ENCODE results near the gene INSIG2.

INSIG2 gene

DNA sequence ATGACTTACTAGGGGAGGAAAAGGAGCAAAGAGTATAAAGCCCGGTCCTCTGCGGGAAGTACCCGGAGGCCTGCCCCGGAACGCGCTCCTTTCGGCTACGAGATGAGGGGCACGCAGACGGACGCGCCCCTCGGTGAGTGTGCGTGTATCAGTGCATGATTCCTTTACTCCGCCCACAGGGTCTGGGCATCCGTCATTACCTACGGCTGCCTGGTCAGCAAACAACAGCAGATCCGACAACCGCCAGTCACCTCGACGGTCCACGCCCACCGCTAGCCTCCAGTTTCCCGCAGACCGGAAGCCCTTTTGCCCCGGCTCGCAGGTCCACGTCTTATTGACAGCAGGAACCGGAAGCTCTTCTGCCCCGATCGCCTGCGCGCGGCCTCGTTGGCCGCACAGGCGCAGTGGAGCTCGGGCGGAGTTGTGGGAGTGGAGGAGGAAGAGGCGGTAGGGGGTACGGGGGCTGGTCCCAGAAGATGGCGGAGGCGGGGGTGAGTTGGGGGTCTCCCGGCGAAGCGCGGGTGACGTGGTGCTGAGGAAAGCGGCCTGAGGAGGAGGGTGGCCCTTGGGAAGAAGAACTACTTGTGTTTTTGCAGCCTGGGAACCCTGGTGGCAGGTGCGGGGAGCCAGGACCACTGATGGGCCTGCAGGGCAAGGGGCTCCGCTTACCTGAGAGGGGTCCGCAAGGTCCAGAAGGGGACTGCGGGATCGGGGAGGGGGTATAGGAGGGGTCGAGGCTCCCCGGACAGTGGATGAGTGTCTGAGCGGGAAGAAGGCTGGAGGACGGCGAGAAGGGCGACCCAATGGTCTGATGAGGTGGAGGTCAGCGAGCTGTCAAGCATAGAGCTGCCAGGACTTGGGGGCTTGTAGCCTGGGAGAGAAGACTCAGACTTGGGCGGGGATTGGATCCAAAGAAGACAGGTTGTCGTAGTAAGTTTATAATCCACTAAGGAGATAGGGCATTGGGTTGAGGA is at the start of gene INSIG2:
Gene INSIG2 (plus strand): TSS at position 421 of the 974 bp plus-strand sequence. CDS start 8,086 bp downstream, outside the sequence.
- DNase-seq (ENCODE audit: low spot score): peak; percentile 92

DNA sequence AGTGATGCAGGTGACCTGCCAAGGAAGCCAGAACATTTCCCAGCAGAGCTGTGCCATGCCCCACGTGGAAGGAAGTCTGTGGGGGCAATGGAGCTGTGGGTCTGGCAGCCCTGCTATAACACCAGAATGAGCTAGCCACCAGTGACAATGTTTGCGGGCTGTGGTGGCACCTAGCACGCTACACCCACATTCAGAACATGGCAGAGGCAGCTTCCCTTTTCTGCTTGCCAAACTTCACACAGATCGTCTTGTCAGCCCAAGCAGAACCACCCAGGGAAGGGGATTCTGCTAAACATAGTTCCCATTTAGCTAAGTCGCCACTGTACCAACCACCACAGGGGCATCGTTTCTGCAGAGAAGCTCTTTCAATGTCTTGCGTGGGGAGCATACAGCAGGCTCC is 47.4 kb upstream of the INSIG2 start:
- no peak for DNase-seq (ENCODE audit: low spot score)

DNA sequence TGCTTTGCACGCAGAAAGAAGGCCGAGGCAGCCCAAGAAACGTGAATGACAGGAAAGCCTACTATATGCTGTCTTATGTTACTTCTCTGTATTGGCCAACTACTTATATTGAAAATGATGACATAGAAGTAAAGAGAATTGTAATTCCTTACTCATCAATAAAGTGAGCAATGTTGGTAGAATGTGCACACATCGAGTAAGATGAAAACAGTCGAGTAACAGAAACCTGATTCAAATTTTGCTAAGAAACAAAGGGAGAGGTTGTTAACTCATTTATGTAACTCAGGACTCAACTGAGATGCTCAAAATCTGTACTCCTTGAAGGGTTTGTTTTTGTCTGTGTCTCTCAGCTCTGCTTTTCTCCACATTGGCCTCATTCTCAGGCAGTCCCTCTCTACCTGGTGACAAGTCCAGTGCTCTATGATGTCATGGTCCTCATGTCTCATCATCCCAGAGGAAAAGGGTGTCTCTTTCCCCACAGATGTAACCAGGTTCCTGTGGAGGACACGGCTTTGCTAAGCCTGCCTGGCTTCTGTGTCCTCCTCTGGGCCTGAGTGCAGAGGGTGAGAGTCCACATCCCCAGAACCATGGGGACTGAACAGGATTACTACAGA is 44.1 kb upstream of the INSIG2 start:
- no peak for DNase-seq (ENCODE audit: low spot score)

DNA sequence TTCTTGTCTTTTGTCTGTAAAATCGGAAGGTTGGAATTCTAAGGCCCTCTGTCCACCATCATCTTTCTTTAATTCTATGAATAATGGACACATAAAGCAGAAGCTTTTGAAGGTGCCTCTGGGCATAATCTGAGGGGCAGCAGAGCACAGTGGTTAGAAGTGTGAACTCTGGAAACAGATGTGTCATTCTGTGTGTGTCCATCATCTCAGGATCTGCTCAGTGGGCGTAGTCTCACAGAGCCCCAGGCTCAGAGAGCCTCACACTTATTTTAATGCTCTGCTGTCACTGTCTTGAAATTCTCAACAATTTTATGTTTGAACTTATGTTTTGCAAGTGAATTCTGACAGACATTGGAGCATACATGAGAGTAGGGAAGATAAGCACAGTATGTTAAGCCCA is 43.4 kb upstream of the INSIG2 start:
- DNase-seq (ENCODE audit: low spot score): no peak

DNA sequence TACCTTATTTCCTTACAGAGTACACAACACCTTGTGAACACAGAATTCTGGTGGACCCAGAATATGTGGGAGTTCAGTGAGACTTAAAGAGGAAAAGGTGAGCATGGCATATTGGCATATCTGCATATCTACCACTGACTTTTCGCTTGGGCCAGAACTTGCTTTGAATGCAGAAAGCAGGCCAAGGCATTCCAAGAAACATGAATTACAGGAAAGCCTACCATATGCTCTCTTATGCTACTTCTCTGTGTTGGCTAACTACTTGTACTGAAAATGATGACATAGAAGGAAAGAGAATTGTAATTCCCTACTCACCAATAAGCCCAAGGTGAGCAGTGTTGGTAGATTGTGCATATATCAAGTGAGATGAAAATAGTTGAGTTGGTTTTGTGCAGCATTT is 43.0 kb upstream of the INSIG2 start:
- DNase-seq (ENCODE audit: low spot score): no peak

DNA sequence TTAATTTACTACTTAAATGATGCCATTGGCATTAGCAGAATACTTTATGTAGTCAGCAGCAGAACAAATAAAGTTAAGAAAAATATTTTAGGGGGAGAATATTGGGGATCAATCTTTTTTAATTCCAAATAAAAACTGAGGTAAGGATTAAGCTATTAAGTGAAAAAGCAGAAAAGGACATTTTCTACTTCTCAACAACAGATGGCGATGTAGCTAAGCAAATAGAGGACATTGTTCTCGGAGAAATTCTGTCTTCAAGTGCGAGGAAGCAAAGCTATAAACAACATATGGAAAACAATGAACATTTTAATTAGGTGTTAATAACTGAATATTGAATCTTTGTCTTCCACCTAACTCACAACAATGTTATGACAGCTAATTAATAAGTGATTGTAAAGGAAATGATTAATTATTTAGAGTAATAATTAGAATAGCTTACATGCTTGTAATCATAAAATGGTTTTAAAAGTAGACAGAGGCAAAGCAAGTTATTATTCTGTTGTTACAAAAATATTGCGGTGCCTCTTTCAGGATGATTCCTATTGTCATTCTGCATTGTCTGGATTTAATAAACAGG is 41.5 kb upstream of the INSIG2 start:
- peak; percentile 19 for DNase-seq (ENCODE audit: low spot score)

DNA sequence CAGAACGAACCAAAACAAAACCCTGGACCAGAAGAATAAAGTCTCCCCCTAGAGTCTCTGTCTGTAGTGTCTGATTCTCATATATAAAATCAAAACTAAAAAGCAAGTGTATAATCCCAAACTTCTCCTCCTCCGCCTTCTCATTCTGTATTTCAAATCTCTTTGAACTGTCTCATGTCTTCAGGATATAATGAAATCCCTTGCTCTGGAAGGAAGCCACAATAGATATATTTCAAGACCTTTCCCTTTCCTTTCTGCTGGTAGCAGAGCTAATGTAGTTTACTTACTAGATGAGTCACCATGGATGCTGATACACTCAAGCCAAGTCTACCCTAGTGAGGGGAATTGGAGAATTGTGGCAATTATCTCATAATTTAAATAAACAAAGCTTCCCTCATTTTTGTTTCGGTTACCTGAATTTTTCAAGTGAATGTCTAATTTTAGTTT is 40.9 kb upstream of the INSIG2 start:
- DNase-seq (ENCODE audit: low spot score): no peak

DNA sequence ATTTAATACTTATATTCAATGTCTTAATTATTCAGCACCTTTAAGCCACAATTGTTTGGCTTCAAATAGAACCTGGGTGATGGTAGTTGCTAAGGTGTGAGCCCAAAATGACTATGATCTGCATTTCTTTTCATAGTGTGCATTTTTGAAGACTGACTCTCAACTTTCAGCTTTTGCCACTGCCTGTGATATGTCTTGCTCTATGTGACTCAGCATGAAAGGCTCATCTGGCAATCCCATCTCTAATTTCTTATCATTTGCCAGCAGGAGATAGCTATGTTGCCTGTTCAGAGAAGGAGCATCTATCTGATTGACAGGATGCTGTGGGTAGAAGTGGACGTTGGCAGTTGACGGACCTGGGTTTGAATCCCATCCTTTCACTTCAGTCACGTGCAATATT is 39.9 kb upstream of the INSIG2 start:
- no peak for DNase-seq (ENCODE audit: low spot score)

DNA sequence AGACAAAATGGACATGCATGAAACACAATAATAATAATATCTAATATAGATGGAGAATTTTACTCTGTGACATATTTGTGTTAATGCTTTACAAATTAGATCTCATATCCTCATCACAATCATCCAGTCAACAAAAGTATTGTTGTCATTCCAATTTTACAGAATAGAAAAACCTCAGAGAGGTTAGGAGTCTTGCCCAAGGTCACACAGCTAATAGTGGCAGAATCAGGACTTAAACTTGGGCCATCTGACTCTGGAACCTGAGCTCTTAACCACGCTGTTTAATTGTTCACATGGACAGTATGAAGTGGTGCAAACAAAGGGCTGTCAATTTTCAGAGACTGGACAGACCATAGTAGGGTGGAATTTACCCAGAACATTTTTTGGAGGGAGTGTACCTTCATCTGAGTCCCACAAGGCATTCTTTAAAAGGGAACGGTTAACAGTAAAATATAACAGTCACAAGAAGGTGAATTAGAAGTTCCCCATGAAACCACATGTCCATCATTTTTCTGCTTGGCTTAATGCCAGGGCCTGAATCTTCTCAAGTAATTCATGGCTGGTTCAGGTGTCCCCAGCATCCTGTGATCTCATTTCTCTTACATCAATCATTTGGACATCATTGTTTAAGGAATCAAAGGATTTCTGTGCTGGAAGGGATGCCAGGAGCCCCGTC is 39.0 kb upstream of the INSIG2 start:
- DNase-seq (ENCODE audit: low spot score): no peak

DNA sequence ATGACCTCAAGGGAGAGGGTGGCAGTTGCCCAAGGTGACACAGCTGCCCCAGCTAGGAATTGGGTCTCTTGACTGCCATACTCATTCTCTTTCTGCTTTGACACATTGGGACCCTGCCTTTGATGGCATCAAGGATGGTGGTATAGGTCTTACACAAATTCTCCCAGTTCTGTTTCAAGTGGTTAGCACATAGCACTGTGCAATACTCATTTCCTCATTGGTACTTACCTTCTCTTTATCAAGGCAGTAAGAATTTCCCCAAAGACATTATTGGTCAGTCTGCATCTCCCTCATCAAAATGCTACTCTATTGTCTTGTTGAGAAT is 38.5 kb upstream of the INSIG2 start:
- DNase-seq (ENCODE audit: low spot score): no peak

DNA sequence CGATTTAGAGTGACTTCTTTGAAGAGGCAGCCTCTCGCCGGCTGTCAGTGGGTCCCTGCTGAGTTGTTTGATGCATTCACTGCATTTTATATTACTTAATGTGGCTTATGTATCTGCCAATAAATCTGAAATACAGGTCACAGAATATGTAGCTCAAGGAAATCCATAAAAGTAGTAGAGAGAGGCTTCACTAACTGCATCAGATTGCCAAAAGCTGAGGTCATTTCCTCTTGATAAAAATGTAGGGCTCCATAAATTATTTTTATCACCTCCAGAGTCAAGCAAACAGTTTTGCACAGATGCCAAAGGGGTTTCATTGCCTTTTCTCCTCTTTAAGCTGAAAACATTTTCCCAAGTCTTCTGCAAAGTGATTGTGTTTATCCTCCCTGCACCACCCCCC is 37.9 kb upstream of the INSIG2 start:
- no peak for DNase-seq (ENCODE audit: low spot score)

DNA sequence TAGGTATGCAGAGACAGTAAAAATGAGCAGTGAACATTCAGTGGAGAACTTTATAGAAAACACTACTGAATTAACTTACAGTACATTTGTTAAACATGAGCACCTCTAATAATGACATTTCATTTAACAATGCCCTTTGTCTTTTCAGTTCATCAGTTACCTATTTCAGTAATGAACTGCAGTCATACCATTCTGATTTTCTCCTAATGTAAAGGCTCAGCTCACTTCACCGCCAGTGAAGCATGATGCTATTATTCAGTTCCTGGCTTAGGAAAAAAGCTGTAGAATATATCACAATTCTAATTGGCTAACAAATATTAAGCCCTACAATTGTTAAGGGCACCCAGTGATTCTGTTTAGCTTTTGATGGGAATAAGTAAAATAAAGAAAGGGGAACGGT is 37.3 kb upstream of the INSIG2 start:
- DNase-seq (ENCODE audit: low spot score): no peak

DNA sequence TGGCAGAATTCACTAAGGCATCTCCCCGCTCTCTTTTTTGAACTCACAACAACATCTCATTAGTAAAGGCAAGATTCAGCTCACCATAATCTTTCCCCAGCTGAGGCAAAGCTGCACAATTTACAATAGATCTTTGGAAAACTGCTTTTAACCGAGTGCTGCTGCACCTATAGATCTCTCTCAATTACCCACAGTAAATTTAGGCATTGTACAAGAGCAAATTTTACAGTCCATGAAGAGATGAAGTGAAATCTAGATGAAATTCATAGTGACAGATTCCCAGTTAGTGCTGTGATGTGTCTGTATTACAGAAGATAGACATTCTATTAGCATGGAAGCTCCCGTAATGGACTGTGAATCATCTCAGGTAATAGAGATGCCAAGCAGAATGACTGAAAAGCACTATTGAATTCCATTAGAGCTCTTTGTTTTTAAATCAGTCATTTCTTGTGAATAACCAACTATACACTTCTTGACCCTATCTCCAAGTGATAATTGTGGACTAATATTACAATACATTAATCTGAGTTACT is 36.4 kb upstream of the INSIG2 start:
- no peak for DNase-seq (ENCODE audit: low spot score)

DNA sequence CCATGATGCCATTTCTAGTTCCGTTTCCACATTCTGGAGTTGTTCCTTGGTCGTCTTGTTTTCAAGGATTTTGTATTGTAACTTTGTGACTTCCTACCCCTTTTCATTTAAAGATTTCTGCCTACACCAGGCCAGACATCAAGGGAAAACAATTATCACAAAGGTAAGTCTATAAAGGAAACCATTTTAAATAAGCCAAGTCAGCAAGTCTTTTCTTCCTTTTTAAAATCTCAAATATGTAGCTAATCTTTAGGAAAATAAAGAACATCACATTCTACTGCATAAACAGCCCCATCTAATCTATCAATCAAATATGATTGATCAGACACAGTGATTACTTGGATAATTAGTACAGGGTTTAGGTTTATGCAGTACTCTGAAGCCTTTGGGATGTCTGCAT is 35.8 kb upstream of the INSIG2 start:
- no peak for DNase-seq (ENCODE audit: low spot score)

DNA sequence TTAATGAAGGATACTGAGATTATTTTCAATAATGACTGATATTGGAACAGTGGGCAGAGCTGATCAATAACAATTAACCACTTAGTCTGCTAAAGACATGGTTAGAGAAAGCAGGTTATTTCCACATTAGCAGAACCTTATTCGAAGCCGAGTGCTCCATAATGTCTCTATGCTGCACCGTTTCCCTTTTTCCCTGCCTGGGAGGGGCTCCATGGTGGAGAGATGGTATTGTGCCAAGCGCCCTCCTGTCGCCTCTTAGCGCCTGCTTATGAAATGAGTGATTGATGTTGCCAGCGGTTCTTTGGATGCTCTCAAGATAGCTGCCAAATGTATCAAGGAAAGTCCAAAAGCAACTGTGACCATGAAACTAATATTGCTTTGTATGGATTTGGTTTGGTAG is 34.6 kb upstream of the INSIG2 start:
- DNase-seq (ENCODE audit: low spot score): no peak

DNA sequence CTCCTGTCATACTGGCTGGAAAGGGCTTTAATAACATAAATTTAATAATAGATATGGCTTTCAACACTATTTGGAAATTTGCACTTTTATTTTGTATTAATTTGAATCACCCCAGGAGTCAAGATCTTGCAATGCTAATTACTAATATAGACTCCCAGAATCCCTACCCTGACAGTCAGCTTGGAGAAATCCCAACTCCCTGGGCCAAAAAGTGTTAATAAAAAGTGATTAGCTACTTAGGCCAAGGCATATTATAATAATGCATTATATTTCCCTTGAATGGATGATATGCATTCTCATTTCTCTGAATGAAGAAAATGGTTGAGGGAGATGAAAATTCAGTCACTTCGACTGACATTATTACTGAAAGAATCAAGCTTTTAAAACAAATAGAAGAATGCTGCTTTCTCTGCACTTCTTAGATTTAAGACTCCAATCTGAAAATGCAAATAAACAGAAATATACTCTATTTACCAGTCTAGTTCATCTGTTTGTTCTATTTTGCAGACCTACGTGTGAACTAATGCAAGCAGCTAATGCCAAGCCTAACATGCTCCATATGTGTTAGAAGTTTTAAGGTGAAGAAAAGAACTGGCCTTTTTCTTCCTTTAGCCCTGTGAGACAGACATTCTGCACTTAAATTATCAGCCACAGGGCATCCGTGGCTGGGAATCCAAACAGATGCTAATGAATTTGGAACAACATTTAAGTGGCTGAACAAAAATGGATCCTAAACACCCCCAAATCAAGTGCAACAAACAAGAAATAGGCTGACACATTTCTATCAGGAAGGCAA is 33.9 kb upstream of the INSIG2 start:
- no peak for DNase-seq (ENCODE audit: low spot score)

DNA sequence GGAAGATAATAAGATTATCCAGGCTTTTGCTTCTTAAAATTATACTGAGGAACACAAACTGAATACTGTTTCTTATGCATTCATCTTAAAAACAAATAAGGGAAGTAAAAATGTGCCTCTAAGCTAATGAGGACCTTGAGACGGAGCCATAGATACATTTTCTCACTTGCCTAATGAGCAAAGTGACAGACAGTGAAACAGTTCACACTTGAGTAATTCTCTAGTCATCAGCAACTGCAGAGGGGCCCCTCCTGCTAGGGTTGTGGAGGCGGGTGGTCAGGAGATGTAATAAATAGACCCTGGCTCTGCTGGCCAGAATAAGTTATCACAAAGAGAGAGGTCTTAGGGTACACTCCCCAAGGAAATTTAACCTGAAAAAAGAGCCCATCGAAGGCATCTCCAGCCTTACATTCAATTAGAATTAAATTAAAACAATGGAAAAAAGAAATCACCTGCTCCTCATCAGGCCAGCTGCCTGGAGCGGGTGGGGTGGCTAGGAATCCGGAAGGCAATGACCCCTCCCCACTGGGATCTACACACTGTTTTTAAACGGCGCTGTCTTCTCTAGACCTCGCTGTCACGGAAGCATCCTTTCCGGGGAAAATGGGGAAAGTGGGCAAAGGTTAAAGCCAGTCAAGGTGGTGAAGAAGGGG is 32.6 kb upstream of the INSIG2 start:
- DNase-seq (ENCODE audit: low spot score): peak; percentile 27

DNA sequence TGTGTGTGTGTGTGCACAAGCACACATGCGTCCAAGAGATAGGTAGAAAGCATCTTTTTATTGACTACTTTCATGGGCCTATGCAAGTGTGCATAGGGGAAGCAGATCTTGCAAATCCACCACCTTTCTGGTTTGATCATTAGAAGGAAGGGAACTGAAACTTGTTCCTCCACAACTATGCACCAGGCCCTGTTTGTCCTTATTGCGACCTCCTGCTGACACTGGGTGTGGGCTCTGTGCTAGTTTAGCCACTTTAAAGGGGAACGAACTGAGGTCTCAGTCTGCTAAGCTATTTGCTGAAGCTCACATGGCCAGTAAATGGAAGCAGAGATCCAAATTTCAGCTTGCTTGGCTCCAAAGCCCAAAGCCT is 32.1 kb upstream of the INSIG2 start:
- DNase-seq (ENCODE audit: low spot score): peak; percentile 53

DNA sequence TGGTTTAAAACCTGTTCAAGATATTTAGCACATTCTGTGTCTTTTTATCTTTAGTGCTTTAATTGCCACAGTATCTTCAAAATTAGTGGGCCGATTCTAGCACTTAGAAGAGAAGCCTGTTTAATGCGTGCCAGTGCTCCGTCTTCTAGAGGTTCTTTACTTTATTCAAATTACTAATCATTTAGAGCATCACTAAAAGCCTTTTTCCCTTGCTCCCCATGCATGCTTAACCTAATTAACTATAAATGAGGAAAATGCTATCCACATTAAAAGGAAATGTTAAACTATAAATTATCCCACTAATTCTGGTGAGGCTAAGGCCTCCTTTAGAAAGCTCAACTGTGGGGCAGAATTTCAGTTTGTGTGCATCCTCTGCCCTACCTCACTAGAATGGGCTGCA is 31.5 kb upstream of the INSIG2 start:
- DNase-seq (ENCODE audit: low spot score): no peak

DNA sequence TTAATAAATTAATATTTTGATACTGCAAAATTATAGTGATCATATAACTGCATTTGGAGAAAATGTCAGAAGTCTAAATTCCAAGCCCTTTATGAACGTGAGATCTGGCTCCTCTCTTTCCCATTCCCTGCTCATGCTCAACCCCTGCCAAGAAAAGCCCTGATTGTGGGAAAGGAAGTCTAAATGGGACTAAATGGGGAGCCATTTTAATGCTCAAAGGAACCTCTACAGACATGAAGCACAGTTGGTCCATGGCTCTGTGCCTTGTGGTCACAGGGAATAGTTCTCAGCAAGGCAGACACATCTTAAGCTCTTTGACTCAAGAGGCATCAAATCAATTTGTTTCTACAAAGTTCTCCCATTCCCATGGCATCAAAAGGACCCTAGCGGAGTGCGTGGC is 29.3 kb upstream of the INSIG2 start:
- DNase-seq (ENCODE audit: low spot score): no peak

DNA sequence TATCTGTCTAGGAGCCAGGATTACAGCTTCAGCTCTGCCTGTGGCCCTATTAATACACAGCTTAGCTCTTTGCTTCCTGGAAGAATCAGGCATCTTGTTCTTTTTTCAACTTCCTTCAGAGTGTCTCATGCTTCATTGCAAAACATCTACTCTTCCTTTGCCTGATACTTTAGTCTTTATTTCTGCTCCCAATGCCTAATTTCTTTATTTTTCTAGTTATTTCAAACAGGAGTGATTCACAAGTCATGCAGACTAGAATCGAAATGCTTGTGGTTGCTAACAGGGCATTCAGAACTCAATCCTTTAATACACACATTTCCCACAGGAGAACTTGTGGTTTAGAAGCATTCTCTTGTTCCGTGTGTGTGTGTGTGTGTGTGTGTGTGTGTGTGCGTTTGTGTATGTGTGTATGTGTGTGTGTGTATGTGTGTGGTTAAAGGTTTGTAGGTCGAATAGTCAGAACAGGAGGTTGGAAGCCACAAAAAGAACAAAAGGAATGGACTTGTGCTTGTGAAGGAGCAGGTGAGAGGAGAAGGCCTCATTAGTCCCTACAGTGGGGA is 28.3 kb upstream of the INSIG2 start:
- DNase-seq (ENCODE audit: low spot score): no peak
